GM18499 (cell line): ENCODE data around the gene MT1M.
"Not testable (repeated sequence)": the region's sequence is repeated elsewhere in the genome, so short reads cannot be mapped to it uniquely, and the experiment has no call there.

Experiments used
- ATAC-seq: cut with Tn5 transposase; IDR thresholded peaks from one replicate; pipeline ENCODE4 v1.9.1; 2021; ENCODE audit warnings: moderate number of reproducible peaks; ENCODE audit not compliant: insufficient read depth, unreplicated experiment

Gene MT1M

GRCh38 chr16:56632156-56632847 lies at the start of gene MT1M:
TSS of gene MT1M (plus strand) at chr16:56632659. CDS start at chr16:56632732, 73 bp downstream.
- ATAC-seq, result no peak

DNA sequence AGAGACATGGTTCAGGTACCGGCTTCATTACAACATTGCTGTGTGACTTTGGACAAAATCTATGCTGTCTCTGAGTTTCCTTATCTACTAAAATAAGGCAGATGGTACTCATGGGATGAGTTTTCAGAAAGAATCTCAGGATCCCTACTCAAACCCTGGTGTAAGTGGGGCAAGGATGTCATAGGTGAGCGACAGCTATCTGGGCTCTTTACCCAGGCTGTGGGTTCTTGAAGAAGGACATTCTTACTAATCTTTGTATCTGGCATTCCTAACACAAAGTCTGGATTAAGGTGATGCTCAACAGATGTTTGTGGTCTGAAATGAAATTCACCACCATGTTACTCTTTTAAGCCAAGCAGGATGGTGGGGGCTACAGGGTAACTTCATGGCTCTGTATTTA lies 49.5 kb upstream of the MT1M start:
- not testable (repeated sequence) for ATAC-seq

DNA sequence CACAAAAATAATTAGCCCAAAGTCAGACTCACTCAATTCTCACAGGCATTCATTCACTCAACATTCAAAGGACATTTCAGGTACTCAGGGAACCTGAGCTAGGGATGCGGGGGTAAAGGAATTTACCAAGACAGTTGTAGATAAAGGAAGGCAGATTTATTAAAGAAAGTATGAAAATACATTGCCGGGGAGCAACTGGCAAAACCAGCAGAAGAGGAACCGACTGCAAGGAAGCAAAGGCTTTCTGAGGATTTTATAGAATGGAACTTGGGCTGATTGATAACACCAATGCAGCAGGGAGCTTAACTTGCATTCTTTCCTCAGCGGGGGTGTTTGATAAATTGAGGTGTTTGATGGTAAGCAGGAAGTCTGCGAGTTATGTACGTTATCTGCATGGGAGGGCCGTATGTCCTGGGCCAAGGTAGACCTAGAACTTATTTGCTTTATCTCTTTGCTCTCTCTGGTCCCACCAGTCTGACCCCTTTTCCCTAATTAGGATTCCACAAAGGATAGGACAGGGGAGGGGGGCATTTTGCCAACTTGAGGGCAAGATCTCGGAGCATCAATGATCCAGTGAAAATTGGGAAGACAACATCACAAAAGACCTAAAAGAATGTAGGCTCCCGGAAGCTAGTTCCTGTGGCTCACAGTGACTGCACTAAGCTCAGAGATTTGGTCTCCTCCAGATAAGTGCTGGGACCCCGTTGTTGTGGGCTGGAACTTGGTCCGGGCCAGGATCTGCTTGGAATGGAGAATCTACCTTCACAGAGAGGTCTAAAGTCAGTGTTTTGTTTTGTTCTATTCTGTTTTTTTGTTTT lies 48.9 kb upstream of the MT1M start:
- ATAC-seq, result no peak

- ATAC-seq, result no peak
Observed at GRCh38 chr16:56584276-56584675, 48.2 kb upstream of the MT1M start.

DNA sequence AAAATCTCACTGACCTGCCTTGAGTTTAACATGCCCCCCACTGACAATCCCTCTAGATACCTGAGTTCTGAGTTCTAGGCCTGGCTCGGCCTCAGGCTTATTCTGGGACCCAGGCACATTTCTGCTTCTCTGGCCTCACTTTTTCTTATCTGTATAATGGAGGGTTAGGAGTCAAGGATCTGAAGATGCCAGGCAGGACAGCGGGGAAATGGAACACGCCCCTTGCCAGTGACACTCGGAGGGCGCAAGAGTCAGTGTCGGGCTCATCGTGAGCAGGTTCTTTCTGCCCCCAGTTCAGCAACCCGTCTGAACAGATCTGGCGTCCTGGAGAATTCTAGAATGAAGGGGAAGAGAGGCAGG lies 43.7 kb upstream of the MT1M start:
- no peak for ATAC-seq

GRCh38 chr16:56589141-56590039 lies 43.1 kb upstream of the MT1M start, which contains the start of gene MT3:
TSS of gene MT3 (plus strand) at chr16:56589528. CDS start at chr16:56589591, 63 bp downstream.
- no peak for ATAC-seq

- no peak for ATAC-seq
Observed at GRCh38 chr16:56591377-56592060, 40.9 kb upstream of the MT1M start.

- ATAC-seq, result no peak
Observed at GRCh38 chr16:56593573-56594291, 38.7 kb upstream of the MT1M start.

- ATAC-seq, result no peak
Observed at GRCh38 chr16:56594292-56594619, 38.2 kb upstream of the MT1M start.

- no peak for ATAC-seq
Observed at GRCh38 chr16:56600398-56600999, 32.0 kb upstream of the MT1M start.

- ATAC-seq, result no peak
Observed at GRCh38 chr16:56601325-56601724, 31.1 kb upstream of the MT1M start.

DNA sequence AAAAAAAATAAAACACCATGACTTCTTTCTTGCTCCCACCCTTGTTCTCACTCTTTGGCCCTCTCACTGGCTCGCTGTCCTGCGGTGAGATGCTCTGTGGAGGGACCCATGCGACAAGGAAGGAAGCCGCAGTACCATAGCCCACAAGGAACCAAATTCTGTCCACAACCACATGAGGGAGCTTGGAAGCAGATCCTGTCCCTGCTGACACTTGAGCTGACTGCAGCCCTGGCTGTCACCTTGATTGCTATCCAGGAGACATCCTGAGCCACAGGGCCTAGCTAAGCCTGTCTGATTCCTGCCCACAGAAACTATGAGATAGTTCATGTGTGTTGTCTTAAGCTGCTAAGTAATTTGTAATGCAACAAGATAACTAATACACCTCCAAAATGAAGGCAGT lies 28.9 kb upstream of the MT1M start:
- no peak for ATAC-seq

- ATAC-seq, result no peak
Observed at GRCh38 chr16:56604966-56605365, 27.5 kb upstream of the MT1M start.

DNA sequence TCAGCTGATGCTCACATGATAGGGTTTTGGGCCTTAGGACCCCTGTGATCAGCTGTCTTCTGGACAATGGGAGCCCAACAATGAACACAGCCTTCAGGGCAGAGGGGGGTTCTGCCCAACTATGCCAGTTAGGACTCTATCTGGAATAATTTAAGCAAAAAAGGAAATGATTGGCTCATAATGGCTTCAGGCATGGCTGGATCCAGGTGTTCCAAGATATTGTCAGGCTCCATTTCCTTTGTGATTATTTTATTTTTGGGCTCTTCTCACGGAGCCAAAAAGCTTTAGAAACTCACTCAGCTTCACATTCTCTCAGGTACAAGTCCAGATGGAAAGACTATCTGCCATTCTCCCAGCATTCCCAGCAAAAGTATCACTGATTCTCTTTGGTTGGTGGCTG lies 27.0 kb upstream of the MT1M start:
- ATAC-seq, result no peak

GRCh38 chr16:56606071-56606475 lies 26.4 kb upstream of the MT1M start:
- ATAC-seq, result no peak

DNA sequence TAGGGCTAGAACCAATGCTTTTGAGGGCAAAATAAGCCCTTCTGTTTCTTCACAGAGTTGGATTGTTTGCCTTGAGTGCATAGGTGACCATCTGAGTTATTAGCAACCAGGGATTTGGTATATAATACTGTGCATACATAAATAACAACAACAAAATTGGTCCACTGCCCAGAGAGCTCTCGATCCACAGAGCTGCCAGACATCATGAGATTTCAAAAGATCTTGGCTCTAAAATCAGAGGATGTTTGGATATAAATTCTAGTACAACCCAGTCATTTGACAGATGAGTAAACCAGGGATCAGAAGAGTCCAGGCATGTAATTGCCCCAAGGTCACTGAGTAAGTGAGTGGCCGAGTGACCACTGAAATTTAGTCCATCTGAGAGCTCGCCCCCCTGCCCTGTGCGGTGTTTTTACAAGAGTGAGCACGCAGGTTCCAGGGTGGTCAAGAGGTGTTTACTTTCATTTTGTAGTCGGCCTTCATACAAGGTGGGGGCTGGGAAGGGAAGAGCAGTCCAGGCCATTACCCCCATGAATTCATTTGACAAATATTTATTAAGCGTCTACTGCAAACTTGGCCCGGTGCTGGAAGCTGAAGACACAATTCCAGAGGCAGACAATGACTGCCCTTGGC lies 25.9 kb upstream of the MT1M start:
- ATAC-seq, result no peak

GRCh38 chr16:56607109-56607618 lies 25.3 kb upstream of the MT1M start:
- no peak for ATAC-seq

DNA sequence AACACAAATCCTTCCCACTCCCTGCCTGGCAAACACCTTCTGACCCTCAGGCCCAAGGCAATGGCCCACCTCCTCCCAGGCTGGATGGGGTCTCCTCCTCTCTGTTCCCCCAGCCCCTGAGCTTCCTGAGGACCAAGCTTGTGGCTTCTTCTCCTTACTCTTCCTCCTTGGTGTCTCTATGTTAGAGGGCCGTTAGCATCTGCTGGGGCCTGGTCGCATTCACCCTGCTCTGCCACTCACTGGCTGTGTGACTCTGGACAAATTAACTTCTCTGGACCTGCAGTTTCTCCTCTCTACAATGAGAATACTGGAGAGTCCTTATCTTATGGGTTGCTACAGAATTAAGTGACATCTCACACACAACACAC lies 24.8 kb upstream of the MT1M start:
- no peak for ATAC-seq
